ENCODE results near the gene CPZ. TPM values are rescaled to one million over a fixed set of nuclear protein-coding genes. Genes with fewer than 3 reads are reported as not detected.

Gene CPZ
- total and polyA plus RNA-seq, 2 experiments from 2014 or later: 13.4 to 19.0 TPM

DNA sequence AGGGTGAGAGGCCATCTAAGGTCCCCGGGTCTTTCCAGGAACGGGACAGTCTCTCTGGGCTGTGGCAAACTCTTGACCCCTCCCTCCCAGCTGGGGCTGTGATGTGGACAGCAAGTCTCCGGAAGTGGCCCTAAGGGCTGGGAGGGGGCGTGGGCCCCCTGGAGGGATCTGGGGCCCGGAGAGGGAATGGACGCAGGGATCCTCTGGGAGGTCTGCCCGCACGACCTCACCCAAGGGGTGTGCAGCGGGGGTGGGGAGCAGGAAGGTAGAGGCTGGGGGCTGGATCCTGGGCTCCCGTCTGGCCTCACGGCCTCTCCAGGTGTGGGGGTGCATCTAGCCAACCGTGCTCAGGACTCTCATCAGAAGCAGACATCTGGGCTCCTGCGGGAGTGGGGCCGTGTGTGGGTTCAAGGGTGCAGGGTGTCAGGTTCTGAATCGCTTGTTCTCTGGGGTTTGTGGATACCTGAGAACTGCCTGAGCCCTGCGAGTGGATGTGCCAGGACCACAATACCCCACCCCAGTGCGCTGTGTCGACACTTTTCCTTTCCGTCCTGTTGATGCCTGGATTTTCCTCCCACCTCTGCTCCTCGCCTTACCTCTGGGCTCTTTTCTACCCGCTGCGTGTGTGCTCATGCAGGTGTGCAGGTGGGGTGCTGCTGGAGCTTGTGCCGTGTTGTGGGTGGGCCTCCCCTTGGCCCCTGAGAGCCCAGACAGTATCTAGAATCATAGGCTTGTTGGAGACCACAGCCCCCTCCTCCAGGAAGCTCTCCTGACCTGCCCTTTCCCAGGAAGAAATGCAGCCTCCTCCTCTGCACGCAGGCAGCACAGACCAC, 915 bp downstream of the CPZ start:
- WGBS, 2 experiments (ENCODE audit: low coverage in 1 of 2, low lambda C conversion rate in 2 of 2, missing lambda C conversion rate in 2 of 2): 17 to 18% methylated on average over 18 to 24 of the region's 24 CpGs
- H3K9ac ChIP-seq: peak overlapping the region; percentile 84

DNA sequence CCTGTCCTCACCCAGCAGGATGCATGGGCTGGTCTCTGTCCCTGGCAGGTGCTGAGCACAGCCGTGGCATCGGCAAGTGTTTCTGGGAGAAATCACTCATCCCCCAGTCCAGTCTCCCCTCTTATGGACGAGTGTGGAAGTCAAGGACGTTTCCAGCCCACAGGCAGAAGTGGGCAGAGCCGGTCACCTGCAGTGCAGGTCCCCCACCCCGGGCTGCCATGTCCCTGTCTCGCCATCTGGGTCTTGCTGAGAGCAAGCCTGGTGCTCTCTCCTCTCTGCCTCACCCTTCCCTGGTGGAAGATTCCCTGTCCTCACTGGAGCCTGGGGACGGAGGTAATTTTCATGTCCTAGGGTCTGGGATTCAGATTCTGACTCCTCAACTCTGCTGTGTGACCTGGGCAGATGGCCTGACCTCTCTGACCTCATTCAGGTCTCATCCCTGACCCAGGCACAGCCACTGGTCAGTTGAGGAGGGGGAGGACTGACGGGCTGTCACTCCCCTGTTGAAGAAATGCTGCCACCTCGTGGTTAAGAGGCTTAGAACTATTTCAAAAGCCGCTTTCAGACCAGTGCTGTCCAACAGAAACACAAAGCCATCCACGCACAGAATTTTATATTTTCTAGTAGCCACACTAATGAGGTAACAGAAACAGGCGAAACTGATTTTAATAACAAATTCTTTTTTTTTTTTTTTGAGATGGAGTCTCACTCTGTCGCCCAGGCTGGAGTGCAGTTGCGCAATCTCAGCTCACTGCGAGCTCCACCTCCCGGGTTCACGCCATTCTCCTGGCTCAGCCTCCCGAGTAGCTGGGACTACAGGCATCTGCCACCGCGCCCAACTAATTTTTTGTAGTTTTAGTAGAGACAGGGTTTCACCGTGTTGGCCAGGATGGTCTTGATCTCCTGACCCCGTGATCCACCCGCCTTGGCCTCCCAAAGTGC, 1.8 kb downstream of the CPZ start:
- DNase-seq: peak; percentile 86
- H3K4me2 ChIP-seq (ENCODE audit: unreplicated experiment): peak overlapping the region; percentile 8
- TF ChIP-seq EZH2phosphoT487 (IDR thresholded peaks at IDR 0.05; ENCODE audit: insufficient read depth, low read depth) (no peak), EZH2 (IDR thresholded peaks at IDR 0.05; ENCODE audit: insufficient read depth, poor library complexity, severe bottlenecking) (no peak)
- peaks cover 6% of the 10 kb centered on the region; the same call in 1 of the 2 replicates for H3K27me3 ChIP-seq (replicated peaks; ENCODE audit: insufficient read depth)
- H3K36me3 ChIP-seq (ENCODE audit: low read depth): no peaks in the 10 kb centered on the region
- H4K20me1 ChIP-seq (ENCODE audit: insufficient read depth): no peaks in the 10 kb centered on the region
- no peak overlapping the region; the same call in 1 of the 2 replicates for H3K9ac ChIP-seq
- H3K4me3 ChIP-seq: no peak overlapping the region
- H3K4me1 ChIP-seq (ENCODE audit: insufficient read depth): peaks cover 12% of the 10 kb centered on the region
- 6 to 11% methylated on average over 24 of the region's 24 CpGs for WGBS, 2 experiments (ENCODE audit: low coverage in 1 of 2, low lambda C conversion rate in 2 of 2, missing lambda C conversion rate in 2 of 2)
- no peaks in the 10 kb centered on the region for H3K9me2 ChIP-seq (ENCODE audit: insufficient read depth)
- no peak overlapping the region for H3K27ac ChIP-seq
- in situ Hi-C loops (cut with MboI): loop anchor here (10.0 kb wide), 1 partner anchor 120 kb away; no protein-coding TSS in a partner anchor
- H3K9me3 ChIP-seq (ENCODE audit: low read depth): no peaks in the 10 kb centered on the region
- H3F3A ChIP-seq (ENCODE audit: insufficient read depth): no peaks in the 10 kb centered on the region
- H3K79me2 ChIP-seq (ENCODE audit: insufficient read depth): no peaks in the 10 kb centered on the region
- no peak overlapping the region for H2AFZ ChIP-seq

More for the DNA sequence above, 915 bp downstream of the CPZ start:
- Histone ChIP-seq H3K79me2 (ENCODE audit: insufficient read depth) (no peaks in the 10 kb centered on the region), H3F3A (ENCODE audit: insufficient read depth) (no peaks in the 10 kb centered on the region), H4K20me1 (ENCODE audit: insufficient read depth) (no peaks in the 10 kb centered on the region), H3K9me3 (ENCODE audit: low read depth) (no peaks in the 10 kb centered on the region), H2AFZ (0 out of 2 replicates have a peak overlapping the region, but pooled peaks have one; percentile 29), H3K4me1 (ENCODE audit: insufficient read depth) (peaks cover 12% of the 10 kb centered on the region), H3K27me3 (replicated peaks; ENCODE audit: insufficient read depth) (peaks cover 6% of the 10 kb centered on the region; the same call in 1 of the 2 replicates), H3K4me2 (ENCODE audit: unreplicated experiment) (peak overlapping the region; percentile 45), H3K4me3 (peak overlapping the region; percentile 69), H3K9me2 (ENCODE audit: insufficient read depth) (no peaks in the 10 kb centered on the region), H3K27ac (no peak overlapping the region), H3K36me3 (ENCODE audit: low read depth) (no peaks in the 10 kb centered on the region)
- peak; percentile 29 for DNase-seq
- in situ Hi-C loops (cut with MboI): loop anchor here (10.0 kb wide), 1 partner anchor 119 kb away; no protein-coding TSS in a partner anchor
- TF ChIP-seq EZH2phosphoT487 (IDR thresholded peaks at IDR 0.05; ENCODE audit: insufficient read depth, low read depth) (no peak), EZH2 (IDR thresholded peaks at IDR 0.05; ENCODE audit: insufficient read depth, poor library complexity, severe bottlenecking) (peak; percentile 43)

- Histone ChIP-seq H3K27me3 (replicated peaks; ENCODE audit: insufficient read depth) (peaks cover 6% of the 10 kb centered on the region; the same call in 1 of the 2 replicates), H3K79me2 (ENCODE audit: insufficient read depth) (no peaks in the 10 kb centered on the region), H3K4me2 (ENCODE audit: unreplicated experiment) (no peak overlapping the region), H3K4me3 (no peak overlapping the region), H3K9me2 (ENCODE audit: insufficient read depth) (no peaks in the 10 kb centered on the region), H3K27ac (no peak overlapping the region), H3K9me3 (ENCODE audit: low read depth) (no peaks in the 10 kb centered on the region), H3K36me3 (ENCODE audit: low read depth) (no peaks in the 10 kb centered on the region), H3K9ac (no peak overlapping the region), H3K4me1 (ENCODE audit: insufficient read depth) (peaks cover under 1% of the 10 kb centered on the region; the same call in 1 of the 2 replicates), H2AFZ (no peak overlapping the region), H4K20me1 (ENCODE audit: insufficient read depth) (no peaks in the 10 kb centered on the region), H3F3A (ENCODE audit: insufficient read depth) (no peaks in the 10 kb centered on the region)
- WGBS, 2 experiments (ENCODE audit: low coverage in 1 of 2, low lambda C conversion rate in 2 of 2, missing lambda C conversion rate in 2 of 2): 57 to 60% methylated on average over 13 to 16 of the region's 16 CpGs
- in situ Hi-C loops (cut with MboI): loop anchor here (10.0 kb wide), 1 partner anchor 121 kb away; no protein-coding TSS in a partner anchor
- TF ChIP-seq EZH2 (IDR thresholded peaks at IDR 0.05; ENCODE audit: insufficient read depth, poor library complexity, severe bottlenecking): no peak
- TF ChIP-seq EZH2phosphoT487 (IDR thresholded peaks at IDR 0.05; ENCODE audit: insufficient read depth, low read depth): no peak
- DNase-seq: no peak
Observed at GRCh38 chr4:8595237-8596087, 2.9 kb downstream of the CPZ start.
